GM08714 (cell line): ENCODE results near the gene STAP1.
"Not testable (repeated sequence)": the region's sequence is repeated elsewhere in the genome, so short reads cannot be mapped to it uniquely, and the experiment has no call there.

Source experiments
- H3K4me3 ChIP-seq: fragments of 200-500 bp; sonication (Bioruptor generic); 2 replicates; pipeline ENCODE4 v1.5.1; 2014; ENCODE audit warnings: mild to moderate bottlenecking, low read length, inconsistent platforms
- ZNF274 ChIP-seq: IDR thresholded peaks from 2 replicates; pipeline ENCODE4 v1.6.1; 2012; ENCODE audit warnings: mild to moderate bottlenecking, low read depth, low read length

Gene STAP1

GRCh38 chr4:67546004-67546356, 12.5 kb upstream of the STAP1 start:
- TF ChIP-seq ZNF274, result no peak
- peak overlapping the region; percentile 82 for H3K4me3 ChIP-seq

DNA sequence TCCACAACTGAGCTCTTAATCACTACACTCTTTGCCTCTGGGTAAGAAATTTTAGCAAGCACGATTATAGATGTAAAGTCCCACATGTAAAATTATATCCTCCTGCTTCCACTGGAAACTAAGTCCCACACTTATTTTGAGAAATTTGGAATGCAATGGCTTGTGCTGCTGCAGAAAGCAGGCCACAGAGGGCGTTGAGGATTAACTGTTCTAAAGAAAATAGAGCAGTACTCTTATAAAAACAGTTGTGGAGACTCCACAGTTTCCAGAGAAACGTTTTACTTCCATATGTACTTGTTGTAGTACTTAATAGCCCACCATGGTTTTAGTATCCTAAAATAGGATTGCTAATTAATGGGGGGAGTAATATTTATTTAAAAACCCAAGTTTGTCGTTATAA, 11.6 kb upstream of the STAP1 start:
- H3K4me3 ChIP-seq, result no peak overlapping the region
- TF ChIP-seq ZNF274, result no peak

DNA sequence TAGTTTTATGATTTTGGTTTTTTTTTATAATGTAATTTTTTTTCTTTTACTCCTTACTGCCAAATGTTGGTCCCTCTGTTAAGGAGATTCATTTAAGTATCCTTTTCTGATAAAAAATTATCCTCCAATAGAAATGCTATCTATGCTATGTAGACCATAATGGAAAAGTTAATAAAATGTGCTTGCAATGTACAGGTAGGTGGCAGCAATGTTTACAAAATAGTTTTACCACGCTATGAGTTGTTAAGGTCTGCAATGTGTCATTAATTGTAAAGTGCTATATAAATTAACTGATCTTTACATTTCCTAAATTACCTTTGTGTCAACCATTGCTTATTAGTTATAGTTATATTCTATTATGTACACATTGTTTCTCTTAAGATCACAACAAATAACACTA, 9.4 kb upstream of the STAP1 start:
- TF ChIP-seq ZNF274, result no peak
- H3K4me3 ChIP-seq, result no peak overlapping the region

DNA sequence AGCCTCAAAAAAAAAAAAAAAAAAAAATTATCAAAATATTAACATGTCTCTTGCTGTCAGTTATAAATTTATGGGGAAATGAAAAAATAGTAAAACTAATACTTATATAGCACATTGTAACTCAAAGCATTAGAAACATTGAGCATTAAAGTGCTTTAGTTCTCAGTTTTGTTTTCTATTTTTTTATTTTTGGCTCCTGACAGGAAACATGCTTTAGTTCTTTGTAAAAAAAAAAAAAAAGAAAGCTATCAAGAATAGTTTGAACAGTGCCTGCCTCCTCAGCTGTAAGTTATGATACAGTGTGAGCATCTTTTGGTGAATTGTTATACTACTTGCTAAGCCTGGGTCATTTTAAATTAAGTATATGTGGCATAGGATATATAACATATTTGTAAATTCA, 8.1 kb upstream of the STAP1 start:
- H3K4me3 ChIP-seq, result peak overlapping the region; percentile 69; the same call in 1 of the 2 replicates

DNA sequence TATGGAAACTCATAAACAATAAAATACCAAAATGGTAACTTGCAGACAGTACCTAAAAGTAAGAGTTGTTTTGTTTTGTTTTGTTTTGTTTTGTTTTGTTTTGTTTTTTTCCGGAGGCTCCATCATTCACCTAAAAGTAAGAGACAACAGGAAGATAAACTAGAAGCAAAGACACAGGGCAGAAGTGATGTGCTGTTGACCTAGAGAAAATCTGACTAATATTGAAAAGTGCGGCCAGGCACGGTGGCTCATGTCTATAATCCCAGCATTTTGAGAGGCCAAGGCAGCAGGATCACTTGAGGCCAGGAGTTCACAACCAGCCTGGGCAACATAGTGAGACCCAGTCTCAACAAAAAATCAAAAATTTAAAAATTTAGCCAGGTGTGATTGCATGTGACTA, 7.7 kb upstream of the STAP1 start:
- no peak overlapping the region for H3K4me3 ChIP-seq
- no peak for TF ChIP-seq ZNF274

More for the DNA sequence above, 8.1 kb upstream of the STAP1 start:
- no peak for TF ChIP-seq ZNF274

- not testable (repeated sequence) for H3K4me3 ChIP-seq
These were observed 6.3 kb upstream of the STAP1 start for GRCh38 chr4:67552146-67552792.

- no peak for TF ChIP-seq ZNF274
- no peak overlapping the region for H3K4me3 ChIP-seq
These were observed 4.4 kb upstream of the STAP1 start for GRCh38 chr4:67554096-67554495.

DNA sequence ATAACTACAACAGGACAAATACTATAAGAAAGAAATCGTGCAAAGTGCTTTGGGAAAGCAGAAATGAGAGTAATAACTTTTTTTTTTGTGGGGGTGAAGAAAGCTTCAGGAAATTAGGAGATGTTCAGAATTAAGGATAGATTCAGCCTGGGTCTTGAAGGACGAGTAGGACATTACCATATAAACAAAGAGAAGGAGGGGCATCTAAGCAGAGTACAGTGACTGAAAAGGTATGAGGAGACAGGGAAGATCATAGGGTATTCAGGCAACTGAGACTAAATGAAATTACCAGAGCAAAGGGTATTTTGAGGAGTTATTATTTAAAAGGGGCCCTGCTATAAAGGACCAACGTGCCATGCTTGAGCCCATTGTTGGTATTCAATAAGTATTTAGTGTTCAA, 3.1 kb upstream of the STAP1 start:
- no peak overlapping the region for H3K4me3 ChIP-seq
- no peak for TF ChIP-seq ZNF274

DNA sequence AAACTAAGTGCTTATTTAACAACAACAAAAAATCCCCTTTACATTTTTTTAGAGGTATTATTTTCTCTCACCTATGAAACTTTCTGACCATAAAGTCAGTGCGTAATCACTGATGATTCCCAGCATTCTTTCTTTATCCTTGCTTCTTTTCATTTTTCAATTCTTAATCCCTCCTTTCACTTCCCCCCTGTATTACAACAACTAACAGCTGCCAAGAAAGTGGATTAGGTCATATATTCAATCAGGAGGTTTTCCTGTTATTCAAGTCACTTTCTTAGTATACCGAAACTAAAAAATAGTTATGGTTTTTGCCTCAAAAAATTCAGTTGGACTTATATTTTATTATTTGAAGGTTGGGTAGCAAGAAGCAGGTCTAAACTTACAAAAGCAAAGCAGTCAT, 2.1 kb upstream of the STAP1 start:
- no peak overlapping the region for H3K4me3 ChIP-seq
- no peak for TF ChIP-seq ZNF274

DNA sequence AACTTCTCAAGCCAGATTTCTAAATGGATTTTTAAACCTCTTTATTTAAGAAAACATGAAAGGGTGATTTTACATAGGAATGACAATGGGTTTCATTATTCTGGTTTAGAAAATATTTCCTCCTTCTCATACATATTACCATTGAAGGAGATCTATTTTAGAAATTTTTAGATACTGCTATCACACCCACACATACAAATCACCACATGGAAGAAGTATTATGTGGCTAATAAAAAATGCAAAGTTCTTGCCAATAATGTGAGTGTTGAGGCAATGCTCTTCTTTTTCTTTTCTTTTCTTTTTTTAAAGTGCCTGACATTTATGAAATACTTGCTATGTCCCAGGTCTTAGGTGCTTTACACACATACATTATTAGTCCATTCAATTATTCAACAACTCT, 6.8 kb downstream of the STAP1 start:
- no peak overlapping the region for H3K4me3 ChIP-seq
- TF ChIP-seq ZNF274, result no peak

- TF ChIP-seq ZNF274, result no peak
These were observed 7.8 kb downstream of the STAP1 start for GRCh38 chr4:67566335-67566734.

GRCh38 chr4:67568820-67569219, 10.3 kb downstream of the STAP1 start:
- H3K4me3 ChIP-seq, result no peak overlapping the region
- no peak for TF ChIP-seq ZNF274

More at GRCh38 chr4:67566335-67566734, 7.8 kb downstream of the STAP1 start:
- no peak overlapping the region for H3K4me3 ChIP-seq

DNA sequence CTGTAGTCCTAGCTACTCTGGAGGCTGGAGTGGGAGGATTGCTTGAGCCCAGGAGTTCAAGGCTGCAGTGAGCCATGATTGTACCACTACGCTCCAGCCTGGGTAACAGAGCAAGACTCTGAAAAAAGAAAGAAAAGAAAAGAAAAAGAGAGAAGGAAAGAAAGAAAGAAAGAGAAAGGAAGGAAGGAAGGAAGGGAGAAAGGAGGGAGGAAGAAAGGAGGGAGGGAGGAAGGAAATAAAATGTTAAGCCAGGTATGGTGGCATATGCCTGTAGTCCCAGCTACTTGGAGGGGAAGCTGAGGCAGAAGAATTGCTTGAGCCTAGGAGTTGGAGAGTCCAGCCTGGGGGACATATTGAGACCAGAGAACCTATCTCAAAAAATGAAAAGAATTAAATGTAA, 12.0 kb downstream of the STAP1 start:
- TF ChIP-seq ZNF274, result no peak
- no peak overlapping the region for H3K4me3 ChIP-seq

DNA sequence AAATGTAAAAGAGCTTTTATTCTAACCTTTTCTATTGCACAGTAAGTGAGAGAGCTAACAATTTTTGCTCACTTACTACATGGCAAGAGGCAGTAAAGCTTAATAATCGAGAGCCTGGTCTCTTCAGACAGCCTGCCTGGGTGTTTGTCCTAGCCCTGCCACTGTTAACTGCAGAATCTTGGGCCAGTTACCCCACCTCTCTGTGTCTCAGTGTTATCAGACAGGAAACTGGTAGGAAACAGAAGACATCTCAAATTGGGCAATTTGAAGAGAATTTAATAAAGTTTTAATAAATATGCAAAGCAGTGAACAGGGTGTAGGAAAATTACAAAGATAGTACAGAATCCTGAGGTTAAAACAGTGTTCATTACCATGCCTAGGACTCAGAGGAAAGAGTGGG, 13.4 kb downstream of the STAP1 start:
- TF ChIP-seq ZNF274, result no peak
- no peak overlapping the region for H3K4me3 ChIP-seq

DNA sequence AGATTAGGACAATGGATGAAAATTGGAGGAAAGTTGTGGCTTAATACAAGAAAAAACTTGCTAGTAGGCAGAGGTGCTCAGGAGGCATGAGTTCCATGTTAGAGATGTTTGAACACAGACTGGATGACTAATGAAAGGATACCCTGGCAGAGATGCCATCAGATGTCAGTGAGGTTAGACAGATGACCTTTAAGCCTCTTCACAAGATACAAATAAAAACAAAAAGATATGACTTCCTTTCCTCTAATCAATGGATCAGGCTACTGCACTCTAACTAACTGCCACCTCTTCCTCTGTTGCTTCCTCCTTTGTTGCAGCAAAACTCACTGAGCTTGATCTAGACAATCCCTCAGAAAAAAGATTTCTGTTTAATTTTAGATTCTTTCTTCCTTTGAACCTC, 14.7 kb downstream of the STAP1 start:
- no peak for TF ChIP-seq ZNF274
- no peak overlapping the region for H3K4me3 ChIP-seq
